CD4-positive, alpha-beta T cell (primary cell): ENCODE measurements around the gene NDE1. TPM values are rescaled to one million over a fixed set of nuclear protein-coding genes. Genes with fewer than 3 reads are reported as not detected.

ENCODE experiments used
- ATAC-seq: fragments of 200-7000 bp; cut with Tn5 transposase; one replicate; pipeline ENCODE4 v1.10.0; 2022; ENCODE audit warnings: mild to moderate bottlenecking; ENCODE audit not compliant: poor library complexity
- CTCF ChIA-PET: fragments of 350-600 bp; sonication (Branson Sonifier 250); formaldehyde crosslinking; loops from one replicate; lab custom pipeline; 2021; ENCODE audit warnings: antibody characterized with exemption, inconsistent platforms; lab: Charles Lee
- POLR2A ChIA-PET: fragments of 350-600 bp; sonication (Branson Sonifier 250); formaldehyde crosslinking; loops from one replicate; lab custom pipeline; 2021; ENCODE audit warnings: antibody characterized with exemption, inconsistent platforms; lab: Charles Lee
- DNase-seq, 14 experiments: peaks; one replicate each; pipeline ENCODE4 v3.0.0-alpha.2; 2013 to 2020; ENCODE audit warnings: mixed read lengths in 2 of 14
- H3K27ac ChIP-seq, 2 donors: one replicate each; pipeline versions ENCODE4 v1.5.1 to v1.7.0; 2013; ENCODE audit warnings: low read length in 2 of 2, low read depth in 1 of 2, mild to moderate bottlenecking in 1 of 2
- H3K27me3 ChIP-seq, 2 experiments: 1 replicate in 1 of 2; 2 replicates in 1 of 2; pipeline versions ENCODE4 v1.6.1 to v1.7.0; 2013; ENCODE audit warnings: low read length in 2 of 2, control low read depth in 1 of 2, mild to moderate bottlenecking in 1 of 2, moderate library complexity in 1 of 2; ENCODE audit not compliant: insufficient read depth in 2 of 2, control insufficient read depth in 1 of 2
- H3K36me3 ChIP-seq: one replicate; pipeline ENCODE4 v1.6.1; 2013; ENCODE audit warnings: low read length, control low read depth; ENCODE audit not compliant: insufficient read depth
- H3K4me1 ChIP-seq: one replicate; pipeline ENCODE4 v1.6.1; 2013; ENCODE audit warnings: low read length, control low read depth; ENCODE audit not compliant: insufficient read depth
- H3K4me3 ChIP-seq: one replicate; pipeline ENCODE4 v1.5.1; 2013; ENCODE audit warnings: mild to moderate bottlenecking, low read length, moderate library complexity
- H3K9me3 ChIP-seq, 2 experiments: 1 replicate in 1 of 2; 2 replicates in 1 of 2; pipeline versions ENCODE4 v1.6.1 to v1.7.0; 2013; ENCODE audit warnings: low read length in 2 of 2, mild to moderate bottlenecking in 2 of 2, control low read depth in 1 of 2, moderate library complexity in 1 of 2; ENCODE audit not compliant: control insufficient read depth in 1 of 2, insufficient read depth in 1 of 2
- H3K27ac Mint-ChIP-seq: one replicate; pipeline ENCODE4 v1.8.0; 2020; ENCODE audit warnings: mixed read lengths
- H3K27me3 Mint-ChIP-seq: one replicate; pipeline ENCODE4 v1.8.0; 2021; ENCODE audit warnings: mixed read lengths
- H3K36me3 Mint-ChIP-seq: one replicate; pipeline ENCODE4 v1.8.0; 2021; ENCODE audit warnings: low read depth, mixed read lengths
- H3K4me1 Mint-ChIP-seq: one replicate; pipeline ENCODE4 v1.8.0; 2021; ENCODE audit warnings: low read depth, mixed read lengths
- H3K4me3 Mint-ChIP-seq: one replicate; pipeline ENCODE4 v1.8.0; 2020; ENCODE audit warnings: mild to moderate bottlenecking, mixed read lengths
- H3K9me3 Mint-ChIP-seq: one replicate; pipeline ENCODE4 v1.8.0; 2020; ENCODE audit warnings: mixed read lengths
- CTCF ChIP-seq: fragments of 200-600 bp; IDR thresholded peaks from one replicate; pipeline ENCODE4 v1.8.0; 2022; ENCODE audit warnings: antibody characterized with exemption, mild to moderate bottlenecking
- intact Hi-C, 2 experiments: fragments of 100-400 bp; cut with DNase I in 1 of 2; cut with micrococcal nuclease in 1 of 2; formaldehyde crosslinking; loops; one replicate each; pipeline versions ENCODE4 v1.15.1 to v1.9.0; 2023 to 2025; cut with DNase I, micrococcal nuclease
- total RNA-seq, 174 experiments: library from RNA in 2 of 174; stranded (reverse) in 2 of 174; gene quantifications; one replicate each; pipeline ENCODE4 v1.2.3 and lab custom pipeline; 2021 to 2026

The NDE1 gene
- total RNA-seq, 2 experiments from 2014 or later, result 96.6 to 106 TPM

- no peak for ATAC-seq
- intact Hi-C loops, result no loop called here
- no peak for TF ChIP-seq CTCF
- POLR2A ChIA-PET, result interaction anchor here (0.5 kb wide), 1 partner anchor 121 kb away, joined by 3 read pairs; no protein-coding TSS in a partner anchor
- Histone ChIP-seq H3K4me1 (no peaks in the 10 kb centered on the region), H3K36me3 (peaks cover 2% of the 10 kb centered on the region), H3K9me3 (peaks cover 0 to 5% of the 10 kb centered on the region in 2 experiments), H3K27me3 (no peaks in the 10 kb centered on the region), H3K4me3 (no peak overlapping the region), H3K27ac (no peak overlapping the region)
- no peak for DNase-seq
- no peak overlapping the region for H3K4me3 Mint-ChIP-seq
- H3K9me3 Mint-ChIP-seq, result no peaks in the 10 kb centered on the region
- no peaks in the 10 kb centered on the region for H3K27me3 Mint-ChIP-seq
- CTCF ChIA-PET, result no interaction called here
- peaks cover 26% of the 10 kb centered on the region for H3K36me3 Mint-ChIP-seq
- no peak overlapping the region for H3K27ac Mint-ChIP-seq
- H3K4me1 Mint-ChIP-seq, result no peaks in the 10 kb centered on the region
Observed at GRCh38 chr16:15749371-15749770, 99.3 kb downstream of the NDE1 start.

GRCh38 chr16:15749985-15750384 is 99.9 kb downstream of the NDE1 start:
- Mint-ChIP-seq H3K4me1 (no peaks in the 10 kb centered on the region), H3K36me3 (peaks cover 26% of the 10 kb centered on the region), H3K9me3 (no peaks in the 10 kb centered on the region), H3K27me3 (no peaks in the 10 kb centered on the region), H3K27ac (no peak overlapping the region), H3K4me3 (no peak overlapping the region)
- no peak overlapping the region for H3K4me3 ChIP-seq
- H3K36me3 ChIP-seq, result peaks cover 2% of the 10 kb centered on the region
- ChIA-PET CTCF (no interaction called here), POLR2A (no interaction called here)
- H3K9me3 ChIP-seq, result peaks cover 0 to 5% of the 10 kb centered on the region in 2 experiments
- no peaks in the 10 kb centered on the region for H3K27me3 ChIP-seq
- TF ChIP-seq CTCF, result no peak
- intact Hi-C loops, result no loop called here
- no peak for ATAC-seq
- H3K4me1 ChIP-seq, result no peaks in the 10 kb centered on the region
- H3K27ac ChIP-seq, result no peak overlapping the region
- DNase-seq, result no peak

- CTCF ChIA-PET, result no interaction called here
- DNase-seq (no peak), ATAC-seq (no peak)
- no peak overlapping the region for H3K27ac Mint-ChIP-seq
- intact Hi-C loops, result no loop called here
- Histone ChIP-seq H3K36me3 (no peaks in the 10 kb centered on the region), H3K4me1 (peaks cover under 1% of the 10 kb centered on the region), H3K9me3 (peaks cover 0 to 5% of the 10 kb centered on the region in 2 experiments), H3K27ac (no peak overlapping the region), H3K4me3 (no peak overlapping the region), H3K27me3 (no peaks in the 10 kb centered on the region)
- H3K4me1 Mint-ChIP-seq, result no peaks in the 10 kb centered on the region
- H3K9me3 Mint-ChIP-seq, result no peaks in the 10 kb centered on the region
- H3K4me3 Mint-ChIP-seq, result no peak overlapping the region
- POLR2A ChIA-PET, result no interaction called here
- peaks cover 5% of the 10 kb centered on the region for H3K27me3 Mint-ChIP-seq
- TF ChIP-seq CTCF, result no peak
- peaks cover 22% of the 10 kb centered on the region for H3K36me3 Mint-ChIP-seq
Observed at GRCh38 chr16:15751940-15752339, 101.9 kb downstream of the NDE1 start.
